CD14-positive monocyte (primary cell): ENCODE results near the gene ZRANB1. TPM values are rescaled to one million over a fixed set of nuclear protein-coding genes. Genes with fewer than 3 reads are reported as not detected.

ENCODE experiments used
- DNase-seq, 3 donors: peaks; one replicate each; pipeline ENCODE4 v3.0.0-alpha.2; 2011 to 2022
- H2AFZ ChIP-seq: 2 replicates; pipeline ENCODE4 v1.6.0; 2012; ENCODE audit warnings: mild to moderate bottlenecking, low read depth, low read length, inconsistent platforms; ENCODE audit not compliant: insufficient read depth, poor library complexity, severe bottlenecking
- H3K27ac ChIP-seq, 2 donors: 1 replicate in 1 of 2; 2 replicates in 1 of 2; pipeline ENCODE4 v1.5.1; 2012 to 2013; ENCODE audit warnings: low read length in 2 of 2, control low read depth in 1 of 2, inconsistent platforms in 1 of 2, low read depth in 1 of 2, mild to moderate bottlenecking in 1 of 2
- H3K27me3 ChIP-seq, 2 donors: one replicate each; pipeline versions ENCODE4 v1.6.0 to v1.6.1; 2011 to 2013; ENCODE audit warnings: low read length in 2 of 2; ENCODE audit not compliant: control insufficient read depth in 2 of 2, insufficient read depth in 2 of 2
- H3K36me3 ChIP-seq, 2 donors: replicated peaks in 1 of 2; 1 replicate in 1 of 2; 2 replicates in 1 of 2; pipeline versions ENCODE4 v1.5.1 to v1.6.1; 2012 to 2013; ENCODE audit warnings: low read length in 2 of 2, control low read depth in 1 of 2, inconsistent platforms in 1 of 2, mild to moderate bottlenecking in 1 of 2; ENCODE audit not compliant: insufficient read depth in 2 of 2, control insufficient read depth in 1 of 2
- H3K4me1 ChIP-seq, 2 donors: 1 replicate in 1 of 2; 2 replicates in 1 of 2; pipeline versions ENCODE4 v1.5.1 to v1.6.1; 2012 to 2013; ENCODE audit warnings: low read length in 2 of 2, control low read depth in 1 of 2, inconsistent platforms in 1 of 2, mild to moderate bottlenecking in 1 of 2, moderate library complexity in 1 of 2; ENCODE audit not compliant: insufficient read depth in 2 of 2, control insufficient read depth in 1 of 2
- H3K4me2 ChIP-seq: replicated peaks from 2 replicates; pipeline ENCODE3; 2012; ENCODE audit warnings: low read length, moderate library complexity, mild to moderate bottlenecking; ENCODE audit not compliant: poor library complexity, severe bottlenecking; ENCODE audit errors: extremely low read depth
- H3K4me3 ChIP-seq, 3 experiments: fragments of 200-600 bp in 1 of 3; sonication (generic) in 1 of 3; replicated peaks in 1 of 3; 1 replicate in 2 of 3; 2 replicates in 1 of 3; pipeline ENCODE4 v1.5.1; 2011 to 2013; ENCODE audit warnings: low read length in 3 of 3, mild to moderate bottlenecking in 3 of 3, control low read depth in 2 of 3, low read depth in 2 of 3, inconsistent platforms in 1 of 3, moderate library complexity in 1 of 3
- H3K79me2 ChIP-seq: 2 replicates; pipeline ENCODE4 v1.6.0; 2012; ENCODE audit warnings: mild to moderate bottlenecking, control low read depth, inconsistent platforms, low read length, moderate library complexity; ENCODE audit not compliant: insufficient read depth
- H3K9ac ChIP-seq: 2 replicates; pipeline ENCODE4 v1.6.0; 2017; ENCODE audit warnings: low read length, mild to moderate bottlenecking; ENCODE audit not compliant: insufficient read depth, poor library complexity, severe bottlenecking
- H3K9me3 ChIP-seq, 2 donors: replicated peaks in 1 of 2; 1 replicate in 1 of 2; 2 replicates in 1 of 2; pipeline versions ENCODE4 v1.5.1 to v1.6.1; 2012 to 2013; ENCODE audit warnings: low read length in 2 of 2, control low read depth in 1 of 2; ENCODE audit not compliant: control insufficient read depth in 1 of 2, insufficient read depth in 1 of 2
- H4K20me1 ChIP-seq: 2 replicates; pipeline ENCODE4 v1.6.0; 2012; ENCODE audit warnings: mild to moderate bottlenecking, low read length, control low read depth, moderate library complexity; ENCODE audit not compliant: insufficient read depth
- H3K27ac Mint-ChIP-seq, 7 donors: one replicate each; pipeline ENCODE4 v1.8.0; 2020; ENCODE audit warnings: mild to moderate bottlenecking in 7 of 7, mixed read lengths in 7 of 7, moderate library complexity in 6 of 7, inconsistent platforms in 2 of 7
- H3K27me3 Mint-ChIP-seq, 3 donors: one replicate each; pipeline ENCODE4 v1.8.0; 2021 to 2022; ENCODE audit warnings: low read depth in 3 of 3, mild to moderate bottlenecking in 3 of 3, mixed read lengths in 3 of 3, moderate library complexity in 3 of 3, inconsistent platforms in 1 of 3
- H3K36me3 Mint-ChIP-seq, 2 donors: one replicate each; pipeline ENCODE4 v1.8.0; 2020; ENCODE audit warnings: mixed read lengths in 2 of 2, inconsistent platforms in 1 of 2, mild to moderate bottlenecking in 1 of 2
- H3K4me1 Mint-ChIP-seq: one replicate; pipeline ENCODE4 v1.8.0; 2020; ENCODE audit warnings: mild to moderate bottlenecking, mixed read lengths
- H3K4me3 Mint-ChIP-seq, 2 donors: one replicate each; pipeline ENCODE4 v1.8.0; 2020; ENCODE audit warnings: mild to moderate bottlenecking in 2 of 2, mixed read lengths in 2 of 2, moderate library complexity in 1 of 2
- H3K9me3 Mint-ChIP-seq, 7 donors: one replicate each; pipeline ENCODE4 v1.8.0; 2020 to 2022; ENCODE audit warnings: mixed read lengths in 7 of 7, mild to moderate bottlenecking in 6 of 7, moderate library complexity in 6 of 7, inconsistent platforms in 2 of 7
- CTCF ChIP-seq: fragments of 200-600 bp; IDR thresholded peaks from one replicate; pipeline ENCODE4 v1.8.0; 2022; ENCODE audit warnings: antibody characterized with exemption, mild to moderate bottlenecking
- WGBS: methylation state at CpG from one replicate; pipeline ENCODE4 v1.1.5; 2013; ENCODE audit warnings: missing lambda C conversion rate; ENCODE audit not compliant: insufficient coverage; 5-methylcytosine and 5-hydroxymethylcytosine counted together
- intact Hi-C, 2 donors: fragments of 100-400 bp; cut with micrococcal nuclease; formaldehyde crosslinking; loops; one replicate each; pipeline versions ENCODE4 v1.15.0 to v1.15.1; 2023
- polyA minus RNA-seq: library from RNA; depleted of rRNA, polyadenylated mRNA; stranded (reverse); fragments of >200 nt; gene quantifications from 2 replicates; pipeline ENCODE4 v1.2.3, GENCODE V29; 2012
- polyA plus RNA-seq, 3 donors: library from polyadenylated mRNA; depleted of rRNA in 1 of 3; unstranded in 2 of 3; stranded (reverse) in 1 of 3; fragments of 300-500 nt in 2 of 3; fragments of >200 nt in 1 of 3; fragmentation: Illumina TruSeq in 2 of 3; gene quantifications; 1 replicate in 2 of 3; 2 replicates in 1 of 3; pipeline ENCODE4 v1.2.3, GENCODE V29; 2012 to 2021
- total RNA-seq, 12 experiments: library from RNA in 1 of 12; stranded (reverse) in 1 of 12; fragments of 120-200 nt in 1 of 12; gene quantifications; one replicate each; pipeline ENCODE4 v1.2.4 and lab custom pipeline; 2013 to 2026; ENCODE audit warnings: mixed read lengths in 6 of 12, inconsistent platforms in 1 of 12

ZRANB1 gene
- total RNA-seq (2013), result 15.3 TPM
- polyA plus RNA-seq (1 to 10 TPM; 2.7 to 5.6 (median 3.1) TPM), polyA minus RNA-seq (5.5 and 6.7 TPM in 2 replicates), total RNA-seq (lab: John Stamatoyannopoulos, UW) (63.4 to 145 (median 112) reads per million in 11 experiments)

DNA sequence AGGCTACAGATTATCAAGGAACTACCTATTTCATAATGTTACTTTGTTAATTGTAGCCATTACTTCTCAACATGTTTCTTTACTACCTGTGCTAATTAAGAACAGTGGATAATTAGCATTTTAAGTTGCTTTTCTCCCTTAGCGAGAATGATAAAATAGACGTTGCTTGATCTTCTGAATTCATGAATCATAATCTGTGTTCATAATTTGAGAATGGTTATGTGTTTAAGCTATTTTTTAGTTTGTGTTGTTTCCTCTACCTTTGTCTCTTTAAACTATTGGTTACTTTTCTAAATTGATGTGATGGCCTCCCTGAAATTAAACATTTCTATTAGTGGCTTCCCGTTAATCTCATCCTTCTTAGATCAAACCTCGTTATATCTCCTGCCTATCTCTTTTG is at the start of gene ZRANB1:
ZRANB1 (plus strand) TSS at position 301 of the 400 bp plus-strand sequence. CDS start 371 bp downstream, outside the sequence.
- Histone ChIP-seq H4K20me1 (peaks cover 100% of the 10 kb centered on the region), H3K36me3 (peaks cover 4 to 17% of the 10 kb centered on the region in 2 donors), H3K27ac (peak within 1 kb of the TSS in 1 of 2 donors; percentile 4), H2AFZ (no peak within 1 kb of the TSS), H3K9me3 (no peaks in the 10 kb centered on the region), H3K9ac (no peak within 1 kb of the TSS), H3K79me2 (peaks cover 92% of the 10 kb centered on the region), H3K4me1 (peaks cover 5 to 18% of the 10 kb centered on the region in 2 donors), H3K27me3 (no peaks in the 10 kb centered on the region), H3K4me2 (no peak within 1 kb of the TSS), H3K4me3 (no peak within 1 kb of the TSS)
- H3K4me3 Mint-ChIP-seq, result peak within 1 kb of the TSS in 1 of 2 donors; percentile 11
- no peaks in the 10 kb centered on the region for H3K9me3 Mint-ChIP-seq
- TF ChIP-seq CTCF, result no peak
- H3K36me3 Mint-ChIP-seq, result peaks cover 11 to 12% of the 10 kb centered on the region in 2 donors
- WGBS, result no CpG with 5 or more reads among the region's 4 CpGs
- DNase-seq, result no peak
- intact Hi-C loops, result no loop called here
- H3K27me3 Mint-ChIP-seq, result no peaks in the 10 kb centered on the region
- H3K4me1 Mint-ChIP-seq, result peaks cover 26% of the 10 kb centered on the region
- H3K27ac Mint-ChIP-seq, result peak within 1 kb of the TSS in 6 of 7 donors; percentile 5 to 83 (median 47)

DNA sequence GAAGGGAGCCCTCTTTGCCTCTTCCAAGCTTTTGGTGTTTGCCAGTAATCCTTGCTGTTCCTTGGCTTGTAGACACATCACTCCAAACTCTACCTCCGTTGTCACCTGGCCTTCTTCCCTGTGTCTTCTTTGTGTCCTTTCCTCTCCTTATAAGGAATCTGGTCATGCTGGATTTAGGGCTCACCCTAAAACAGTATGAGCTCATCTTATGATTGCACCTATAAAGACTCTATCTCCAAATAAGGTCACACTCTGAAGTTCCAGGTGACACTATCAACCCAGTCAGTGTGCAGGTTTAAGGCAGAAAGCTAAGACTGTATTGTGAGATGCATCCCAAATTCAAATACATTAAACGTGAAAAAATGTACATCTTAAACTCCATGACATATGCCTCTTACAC is 49.0 kb upstream of the ZRANB1 start:
- no peaks in the 10 kb centered on the region for H3K36me3 Mint-ChIP-seq
- intact Hi-C loops, result no loop called here
- TF ChIP-seq CTCF, result no peak
- no peak overlapping the region for H3K27ac Mint-ChIP-seq
- H3K4me3 Mint-ChIP-seq, result no peak overlapping the region
- no peaks in the 10 kb centered on the region for H3K4me1 ChIP-seq
- DNase-seq, result no peak
- H2AFZ ChIP-seq, result no peak overlapping the region
- H3K4me2 ChIP-seq, result no peak overlapping the region
- H3K4me1 Mint-ChIP-seq, result no peaks in the 10 kb centered on the region
- no peaks in the 10 kb centered on the region for H3K79me2 ChIP-seq
- H3K27me3 Mint-ChIP-seq, result peaks cover 7 to 20% (median 15%) of the 10 kb centered on the region in 3 donors
- H3K4me3 ChIP-seq, result no peak overlapping the region
- no peaks in the 10 kb centered on the region for H3K27me3 ChIP-seq
- H3K9me3 ChIP-seq, result no peaks in the 10 kb centered on the region
- H3K27ac ChIP-seq, result no peak overlapping the region
- H3K9ac ChIP-seq, result no peak overlapping the region
- no peaks in the 10 kb centered on the region for H4K20me1 ChIP-seq
- no peaks in the 10 kb centered on the region for H3K9me3 Mint-ChIP-seq
- no peaks in the 10 kb centered on the region for H3K36me3 ChIP-seq
- WGBS, result 100% methylated on average over 1 of the region's 2 CpGs
